ENCODE results near the gene TRMT11. TPM values are rescaled to one million over a fixed set of nuclear protein-coding genes. Genes with fewer than 3 reads are reported as not detected.
A peak's percentile ranks its signal among the peaks of the same experiment; 100 is the strongest.
"Not testable (repeated sequence)": the region's sequence is repeated elsewhere in the genome, so short reads cannot be mapped to it uniquely, and the experiment has no call there.

Gene TRMT11
- total and polyA plus RNA-seq, 2 experiments from 2014 or later: 21.0 to 24.2 TPM

- DNase-seq: peak; percentile 86
- Histone ChIP-seq H3K4me3 (no peak overlapping the region), H3K79me2 (ENCODE audit: insufficient read depth) (no peaks in the 10 kb centered on the region), H3K4me1 (ENCODE audit: insufficient read depth) (peaks cover 40% of the 10 kb centered on the region), H3F3A (ENCODE audit: insufficient read depth) (peaks cover 25% of the 10 kb centered on the region), H2AFZ (no peak overlapping the region), H3K36me3 (ENCODE audit: low read depth) (no peaks in the 10 kb centered on the region), H3K9me2 (ENCODE audit: insufficient read depth) (no peaks in the 10 kb centered on the region), H3K9ac (no peak overlapping the region), H3K27ac (no peak overlapping the region), H3K27me3 (replicated peaks; ENCODE audit: insufficient read depth) (no peaks in the 10 kb centered on the region), H4K20me1 (ENCODE audit: insufficient read depth) (no peaks in the 10 kb centered on the region), H3K9me3 (ENCODE audit: low read depth) (no peaks in the 10 kb centered on the region), H3K4me2 (ENCODE audit: unreplicated experiment) (no peak overlapping the region)
- WGBS, 2 experiments (ENCODE audit: low coverage in 1 of 2, low lambda C conversion rate in 2 of 2, missing lambda C conversion rate in 2 of 2): 56 to 61% methylated on average over 6 of the region's 6 CpGs
- in situ Hi-C loops (cut with MboI): loop anchor here (5.0 to 10.0 kb wide), 2 partner anchors 163 to 645 kb away; partner anchors contain the start of gene HDDC2
- no peak for TF ChIP-seq EZH2 (IDR thresholded peaks at IDR 0.05; ENCODE audit: insufficient read depth, poor library complexity, severe bottlenecking)
- TF ChIP-seq EZH2phosphoT487 (IDR thresholded peaks at IDR 0.05; ENCODE audit: insufficient read depth, low read depth): no peak
Observed at GRCh38 chr6:125950293-125950692, 36.0 kb upstream of the TRMT11 start.

GRCh38 chr6:125950716-125951115 lies 35.6 kb upstream of the TRMT11 start:
- not testable (repeated sequence) for H3K9me2 ChIP-seq (ENCODE audit: insufficient read depth); H3K79me2 ChIP-seq (ENCODE audit: insufficient read depth); H3K4me2 ChIP-seq (ENCODE audit: unreplicated experiment); H2AFZ ChIP-seq; H3K9me3 ChIP-seq (ENCODE audit: low read depth); H3K27me3 ChIP-seq (replicated peaks; ENCODE audit: insufficient read depth); H3K27ac ChIP-seq; H3K4me3 ChIP-seq; DNase-seq; H3K36me3 ChIP-seq (ENCODE audit: low read depth); H4K20me1 ChIP-seq (ENCODE audit: insufficient read depth); H3K9ac ChIP-seq
- in situ Hi-C loops (cut with MboI): loop anchor here (5.0 to 10.0 kb wide), 2 partner anchors 163 to 646 kb away; partner anchors contain the start of gene HDDC2
- Histone ChIP-seq H3F3A (ENCODE audit: insufficient read depth) (peaks cover 21% of the 10 kb centered on the region), H3K4me1 (ENCODE audit: insufficient read depth) (peaks cover 35% of the 10 kb centered on the region)
- 79 to 82% methylated on average over 6 of the region's 6 CpGs for WGBS, 2 experiments (ENCODE audit: low coverage in 1 of 2, low lambda C conversion rate in 2 of 2, missing lambda C conversion rate in 2 of 2)

GRCh38 chr6:125951323-125951722 lies 35.0 kb upstream of the TRMT11 start:
- DNase-seq: no peak
- in situ Hi-C loops (cut with MboI): loop anchor here (5.0 to 10.0 kb wide), 2 partner anchors 164 to 647 kb away; partner anchors contain the start of gene HDDC2
- TF ChIP-seq EZH2 (IDR thresholded peaks at IDR 0.05; ENCODE audit: insufficient read depth, poor library complexity, severe bottlenecking) (no peak), EZH2phosphoT487 (IDR thresholded peaks at IDR 0.05; ENCODE audit: insufficient read depth, low read depth) (no peak)

GRCh38 chr6:125952764-125953501 lies 33.4 kb upstream of the TRMT11 start:
- H3K4me1 ChIP-seq (ENCODE audit: insufficient read depth): peaks cover 20% of the 10 kb centered on the region
- H3K9me2 ChIP-seq (ENCODE audit: insufficient read depth): no peaks in the 10 kb centered on the region
- no peak overlapping the region for H3K4me3 ChIP-seq
- H3K9me3 ChIP-seq (ENCODE audit: low read depth): no peaks in the 10 kb centered on the region
- H3K36me3 ChIP-seq (ENCODE audit: low read depth): no peaks in the 10 kb centered on the region
- no peaks in the 10 kb centered on the region for H3K27me3 ChIP-seq (replicated peaks; ENCODE audit: insufficient read depth)
- WGBS, 2 experiments (ENCODE audit: low coverage in 1 of 2, low lambda C conversion rate in 2 of 2, missing lambda C conversion rate in 2 of 2): 45 to 46% methylated on average over 7 of the region's 7 CpGs
- H3K79me2 ChIP-seq (ENCODE audit: insufficient read depth): no peaks in the 10 kb centered on the region
- H2AFZ ChIP-seq: no peak overlapping the region
- peak; percentile 69 for DNase-seq
- H3F3A ChIP-seq (ENCODE audit: insufficient read depth): no peaks in the 10 kb centered on the region; the same call in 1 of the 2 replicates
- no peaks in the 10 kb centered on the region for H4K20me1 ChIP-seq (ENCODE audit: insufficient read depth)
- no peak for TF ChIP-seq EZH2phosphoT487 (IDR thresholded peaks at IDR 0.05; ENCODE audit: insufficient read depth, low read depth)
- no peak for TF ChIP-seq EZH2 (IDR thresholded peaks at IDR 0.05; ENCODE audit: insufficient read depth, poor library complexity, severe bottlenecking)
- H3K9ac ChIP-seq: no peak overlapping the region
- no peak overlapping the region for H3K4me2 ChIP-seq (ENCODE audit: unreplicated experiment)
- H3K27ac ChIP-seq: no peak overlapping the region
- in situ Hi-C loops (cut with MboI): loop anchor here (5.0 to 10.0 kb wide), 2 partner anchors 166 to 648 kb away; partner anchors contain the start of gene HDDC2

More at GRCh38 chr6:125951323-125951722, 35.0 kb upstream of the TRMT11 start:
- Histone ChIP-seq H3K36me3 (ENCODE audit: low read depth) (no peaks in the 10 kb centered on the region), H3K9me3 (ENCODE audit: low read depth) (no peaks in the 10 kb centered on the region), H3K27ac (no peak overlapping the region), H3K4me2 (ENCODE audit: unreplicated experiment) (no peak overlapping the region), H3K4me3 (no peak overlapping the region), H3K79me2 (ENCODE audit: insufficient read depth) (no peaks in the 10 kb centered on the region), H2AFZ (no peak overlapping the region), H3F3A (ENCODE audit: insufficient read depth) (peaks cover 16% of the 10 kb centered on the region), H3K4me1 (ENCODE audit: insufficient read depth) (peaks cover 29% of the 10 kb centered on the region), H3K27me3 (replicated peaks; ENCODE audit: insufficient read depth) (no peaks in the 10 kb centered on the region), H4K20me1 (ENCODE audit: insufficient read depth) (no peaks in the 10 kb centered on the region), H3K9ac (no peak overlapping the region), H3K9me2 (ENCODE audit: insufficient read depth) (no peaks in the 10 kb centered on the region)
- 43 to 49% methylated on average over 1 of the region's 1 CpG for WGBS, 2 experiments (ENCODE audit: low coverage in 1 of 2, low lambda C conversion rate in 2 of 2, missing lambda C conversion rate in 2 of 2)
